RWPE2 (cell line): ENCODE measurements around the gene MAPK11.

Experiments used
- ATAC-seq: fragments of 200-7000 bp; cut with Tn5 transposase; 3 replicates; pipeline ENCODE4 v1.9.1; 2021; ENCODE audit warnings: low read depth
- DNase-seq: peaks from one replicate; pipeline ENCODE4 v3.0.0-alpha.2; 2020; ENCODE audit warnings: low spot score
- H3K27ac ChIP-seq: fragments of 450-650 bp; 2 replicates; pipeline ENCODE4 v1.5.1; 2017; ENCODE audit warnings: mild to moderate bottlenecking; ENCODE audit not compliant: poor library complexity, severe bottlenecking
- H3K27me3 ChIP-seq: fragments of 250-450 bp; sonication (Bioruptor Pico); 2 replicates; pipeline ENCODE4 v1.5.1; 2021; ENCODE audit warnings: mild to moderate bottlenecking, moderate library complexity; ENCODE audit not compliant: insufficient read depth, poor library complexity, severe bottlenecking
- H3K36me3 ChIP-seq: fragments of 250-450 bp; sonication (Bioruptor Pico); 2 replicates; pipeline ENCODE4 v1.5.1; 2020; ENCODE audit warnings: low read depth, mild to moderate bottlenecking, moderate library complexity
- H3K4me1 ChIP-seq: fragments of 250-450 bp; sonication (Bioruptor Pico); 2 replicates; pipeline ENCODE4 v1.5.1; 2021; ENCODE audit warnings: mild to moderate bottlenecking, moderate library complexity; ENCODE audit not compliant: insufficient read depth, poor library complexity, severe bottlenecking
- H3K4me3 ChIP-seq: fragments of 250-450 bp; sonication (Bioruptor Pico); 2 replicates; pipeline ENCODE4 v1.5.1; 2021; ENCODE audit warnings: mild to moderate bottlenecking, moderate library complexity; ENCODE audit not compliant: severe bottlenecking
- H3K9me3 ChIP-seq: fragments of 250-450 bp; sonication (Bioruptor Pico); 2 replicates; pipeline ENCODE4 v1.5.1; 2021; ENCODE audit warnings: mild to moderate bottlenecking, moderate library complexity; ENCODE audit not compliant: severe bottlenecking
- TF ChIP-seq, protein P1 (sequence below): fragments of 450-650 bp; IDR thresholded peaks from one replicate; pipeline ENCODE4 v1.5.1; 2017; ENCODE audit warnings: mild to moderate bottlenecking, moderate library complexity; ENCODE audit not compliant: poor library complexity, severe bottlenecking

MAPK11 gene

DNA sequence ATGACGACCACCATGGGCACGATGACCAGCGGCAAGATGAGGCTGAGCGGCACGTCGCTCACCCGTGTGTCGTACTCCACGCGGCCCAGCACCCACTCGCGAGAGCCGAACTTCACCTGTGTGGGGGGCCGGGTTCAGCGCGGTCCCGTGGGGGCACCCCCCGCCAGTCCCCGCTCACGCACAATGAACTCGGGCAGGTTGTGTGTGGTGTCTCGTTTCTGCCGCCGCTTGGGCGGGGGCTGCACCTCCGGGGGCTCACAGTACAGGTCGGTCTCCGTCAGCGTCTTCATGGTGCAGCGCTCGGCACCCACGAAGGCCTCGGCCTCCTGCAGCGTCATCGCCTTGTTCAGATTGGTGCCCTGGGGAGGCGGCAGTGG is 11.2 kb upstream of the MAPK11 start:
- Histone ChIP-seq H3K4me1 (peaks cover 11% of the 10 kb centered on the region), H3K4me3 (no peak overlapping the region), H3K27me3 (no peaks in the 10 kb centered on the region), H3K9me3 (no peaks in the 10 kb centered on the region), H3K27ac (peak overlapping the region; percentile 88), H3K36me3 (peaks cover 68% of the 10 kb centered on the region)
- DNase-seq = no peak
- no peak for ATAC-seq
- TF ChIP-seq, protein P1, sequence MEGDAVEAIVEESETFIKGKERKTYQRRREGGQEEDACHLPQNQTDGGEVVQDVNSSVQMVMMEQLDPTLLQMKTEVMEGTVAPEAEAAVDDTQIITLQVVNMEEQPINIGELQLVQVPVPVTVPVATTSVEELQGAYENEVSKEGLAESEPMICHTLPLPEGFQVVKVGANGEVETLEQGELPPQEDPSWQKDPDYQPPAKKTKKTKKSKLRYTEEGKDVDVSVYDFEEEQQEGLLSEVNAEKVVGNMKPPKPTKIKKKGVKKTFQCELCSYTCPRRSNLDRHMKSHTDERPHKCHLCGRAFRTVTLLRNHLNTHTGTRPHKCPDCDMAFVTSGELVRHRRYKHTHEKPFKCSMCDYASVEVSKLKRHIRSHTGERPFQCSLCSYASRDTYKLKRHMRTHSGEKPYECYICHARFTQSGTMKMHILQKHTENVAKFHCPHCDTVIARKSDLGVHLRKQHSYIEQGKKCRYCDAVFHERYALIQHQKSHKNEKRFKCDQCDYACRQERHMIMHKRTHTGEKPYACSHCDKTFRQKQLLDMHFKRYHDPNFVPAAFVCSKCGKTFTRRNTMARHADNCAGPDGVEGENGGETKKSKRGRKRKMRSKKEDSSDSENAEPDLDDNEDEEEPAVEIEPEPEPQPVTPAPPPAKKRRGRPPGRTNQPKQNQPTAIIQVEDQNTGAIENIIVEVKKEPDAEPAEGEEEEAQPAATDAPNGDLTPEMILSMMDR = no peak

DNA sequence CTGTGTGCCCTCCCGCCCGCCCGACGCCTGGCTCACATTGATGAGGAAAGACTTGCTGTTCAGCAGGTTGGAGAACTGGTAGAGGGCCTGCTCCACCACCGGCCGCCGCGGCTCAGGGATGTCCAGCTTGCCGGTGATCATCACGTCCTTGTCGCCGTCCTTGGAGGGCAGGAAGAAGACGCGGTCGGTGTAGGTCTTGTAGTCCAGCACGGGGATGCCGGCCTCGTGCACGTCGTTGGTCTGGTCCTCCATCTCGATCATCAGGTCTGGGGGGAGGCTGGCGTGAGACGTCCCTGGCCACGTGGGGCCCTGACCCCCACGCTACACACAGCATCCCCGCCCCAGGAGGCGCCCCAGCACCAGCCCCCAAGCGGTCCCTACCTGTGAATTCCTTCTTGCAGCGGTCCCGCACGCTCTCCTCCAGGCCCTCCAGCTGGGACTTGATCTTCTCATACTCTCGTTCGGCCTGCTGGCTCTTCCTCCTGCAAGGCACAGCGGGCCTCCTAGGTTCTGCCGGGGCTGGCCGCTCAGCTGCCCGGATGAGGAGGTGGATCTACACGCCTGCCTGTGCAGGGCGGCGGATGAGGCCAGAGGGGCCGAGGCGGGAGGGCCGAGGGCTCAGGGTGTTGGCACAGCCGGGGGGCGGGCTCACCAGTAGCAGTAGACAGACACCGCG is 10.7 kb upstream of the MAPK11 start:
- no peaks in the 10 kb centered on the region for H3K27me3 ChIP-seq
- H3K4me1 ChIP-seq = peaks cover 11% of the 10 kb centered on the region
- ATAC-seq (no peak), DNase-seq (no peak)
- TF ChIP-seq, protein P1 = no peak
- no peak overlapping the region for H3K4me3 ChIP-seq
- H3K36me3 ChIP-seq = peaks cover 68% of the 10 kb centered on the region
- peak overlapping the region; percentile 88 for H3K27ac ChIP-seq
- H3K9me3 ChIP-seq = no peaks in the 10 kb centered on the region

DNA sequence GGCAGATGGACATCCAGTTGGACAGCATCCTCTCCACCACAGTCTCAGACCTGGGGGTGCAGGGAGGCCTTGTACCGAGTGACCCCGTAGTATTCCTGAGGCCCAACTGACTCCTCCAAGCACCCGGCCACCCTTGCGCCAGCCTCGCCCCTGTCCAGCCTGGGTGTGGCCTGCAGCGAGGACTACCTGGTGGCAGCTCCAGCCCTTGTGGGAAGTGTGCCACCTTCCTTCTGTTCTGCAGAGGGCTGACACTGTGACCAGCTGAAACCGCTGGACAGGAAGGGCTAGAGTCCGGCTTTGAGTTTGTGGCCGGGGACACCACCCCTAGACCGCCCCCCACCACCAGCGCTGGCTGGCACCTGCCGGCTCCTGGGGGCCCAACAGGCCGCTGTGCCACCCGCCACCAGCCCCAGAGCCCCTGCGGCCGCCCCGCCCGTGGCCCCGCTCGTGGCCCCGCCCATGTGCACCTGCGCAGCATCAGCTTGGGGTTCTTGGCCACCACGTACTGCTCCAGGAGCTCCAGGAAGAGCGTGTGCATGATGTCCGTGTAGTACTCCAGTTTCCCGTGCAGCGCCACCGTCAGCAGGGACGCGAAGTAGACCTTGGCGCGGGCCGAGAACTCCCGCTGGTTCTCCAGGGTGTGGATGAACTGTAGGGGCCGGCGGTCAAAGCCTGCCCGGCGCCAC is 10.0 kb upstream of the MAPK11 start:
- TF ChIP-seq, protein P1 = no peak

DNA sequence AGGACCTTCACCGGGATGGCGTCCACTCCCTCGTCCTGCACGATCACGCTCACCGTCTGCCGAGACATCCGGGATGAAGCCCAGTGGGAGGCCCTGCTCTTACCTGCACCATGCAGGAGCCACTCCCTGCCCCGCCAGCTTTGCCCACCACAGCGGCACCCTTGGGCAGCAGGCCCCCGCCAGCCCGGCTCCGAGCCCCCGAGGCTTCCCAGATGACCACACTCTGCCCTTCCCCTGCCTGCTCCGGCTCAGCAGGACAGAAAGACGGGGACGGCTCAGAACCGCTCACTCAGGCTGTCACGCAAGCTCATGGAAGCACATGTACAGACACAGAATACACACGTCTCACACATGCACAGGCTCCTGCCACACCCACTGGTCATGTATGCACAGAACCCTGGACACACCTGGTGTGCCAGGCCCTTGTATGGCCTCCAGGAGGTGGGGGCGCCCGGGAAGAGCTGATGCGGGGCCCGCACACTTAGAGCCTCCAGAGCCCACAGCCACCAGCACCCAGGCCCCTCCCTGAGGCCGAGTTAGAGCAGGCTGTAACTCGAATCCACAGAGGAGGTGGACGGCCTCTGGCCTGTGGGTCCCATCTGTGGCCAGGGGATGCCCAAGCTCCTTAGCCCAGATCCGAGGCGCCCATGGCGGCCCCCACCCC is 8.9 kb upstream of the MAPK11 start:
- TF ChIP-seq, protein P1 = no peak
- peaks cover 78% of the 10 kb centered on the region for H3K36me3 ChIP-seq
- peaks cover 11% of the 10 kb centered on the region for H3K4me1 ChIP-seq
- no peaks in the 10 kb centered on the region for H3K9me3 ChIP-seq
- ATAC-seq = no peak
- H3K27ac ChIP-seq = peak overlapping the region; percentile 3
- H3K4me3 ChIP-seq = no peak overlapping the region
- no peaks in the 10 kb centered on the region for H3K27me3 ChIP-seq
- no peak for DNase-seq

More for the DNA sequence above, 10.0 kb upstream of the MAPK11 start:
- Histone ChIP-seq H3K27ac (peak overlapping the region; percentile 3), H3K4me3 (no peak overlapping the region), H3K4me1 (peaks cover 11% of the 10 kb centered on the region), H3K36me3 (peaks cover 73% of the 10 kb centered on the region), H3K9me3 (no peaks in the 10 kb centered on the region), H3K27me3 (no peaks in the 10 kb centered on the region)
- DNase-seq = no peak
- ATAC-seq = no peak

DNA sequence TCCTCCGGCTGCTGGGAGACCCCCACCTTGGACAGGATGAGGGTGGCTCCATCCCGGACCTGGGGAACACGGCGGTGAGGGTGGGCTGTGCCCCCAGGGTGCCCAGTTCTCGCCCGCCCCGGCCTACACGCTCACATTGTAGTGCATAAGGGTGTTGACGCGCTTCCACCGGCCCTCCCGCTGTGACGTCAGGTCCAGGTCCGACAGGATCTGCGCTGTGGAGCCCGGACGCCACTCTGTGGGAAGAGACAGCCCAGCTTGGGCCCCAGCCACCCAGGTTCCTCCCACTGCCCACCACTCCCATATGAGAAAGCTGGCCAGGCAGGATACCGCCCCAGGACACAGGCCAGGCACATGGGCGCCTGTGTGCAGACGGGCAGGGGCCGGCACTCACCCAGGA is 8.3 kb upstream of the MAPK11 start:
- H3K36me3 ChIP-seq = peaks cover 81% of the 10 kb centered on the region
- peaks cover 11% of the 10 kb centered on the region for H3K4me1 ChIP-seq
- DNase-seq (no peak), ATAC-seq (no peak)
- H3K27ac ChIP-seq = no peak overlapping the region
- H3K9me3 ChIP-seq = no peaks in the 10 kb centered on the region
- H3K4me3 ChIP-seq = no peak overlapping the region
- no peaks in the 10 kb centered on the region for H3K27me3 ChIP-seq
- TF ChIP-seq, protein P1 = no peak
